Endothelial cell of umbilical vein (primary cell): ENCODE measurements around the gene EIF2S1. TPM values are rescaled to one million over a fixed set of nuclear protein-coding genes. Genes with fewer than 3 reads are reported as not detected.

Experiments
- BruUV-seq: library from RNA; stranded (reverse); fragments of 400-500 nt; replicated peaks from 2 replicates; lab custom pipeline; 2021; lab: Mats Ljungman, UMichigan
- CTCF ChIA-PET: fragments of 300-600, 350-600 bp; sonication (Branson Sonifier 250); formaldehyde crosslinking; loops from one replicate; lab custom pipeline; 2021; ENCODE audit warnings: antibody characterized with exemption, inconsistent platforms; lab: Charles Lee
- POLR2A ChIA-PET: fragments of 300-600, 350-600 bp; sonication (Branson Sonifier 250); formaldehyde crosslinking; loops from one replicate; lab custom pipeline; 2021; ENCODE audit warnings: antibody characterized with exemption, inconsistent platforms; lab: Charles Lee
- DNase-seq: peaks from one replicate; pipeline ENCODE4 v3.0.0-alpha.2; 2011; ENCODE audit warnings: low read depth, low spot score
- FAIRE-seq: peaks from 2 replicates; lab custom pipeline; 2011; peaks lifted over from hg19 to GRCh38; lab: Jason Lieb, UNC
- H2AFZ ChIP-seq: 2 replicates; pipeline ENCODE4 v1.6.0; 2012; ENCODE audit warnings: low read depth, low read length, control low read depth, inconsistent platforms
- H3K27ac ChIP-seq: 2 replicates; pipeline ENCODE4 v1.5.1; 2011; ENCODE audit warnings: low read depth, mild to moderate bottlenecking, control low read depth, low read length, moderate library complexity; ENCODE audit not compliant: insufficient read depth
- H3K27me3 ChIP-seq, 2 experiments: 2 replicates each; pipeline versions ENCODE4 v1.6.0 to v1.6.1; 2011; ENCODE audit warnings: low read length in 2 of 2, mixed read lengths in 1 of 2; ENCODE audit not compliant: control insufficient read depth in 2 of 2, insufficient read depth in 2 of 2
- H3K36me3 ChIP-seq, 2 experiments: 2 replicates in 1 of 2; 3 replicates in 1 of 2; pipeline ENCODE4 v1.5.1; 2011; ENCODE audit warnings: low read length in 2 of 2, mild to moderate bottlenecking in 1 of 2, moderate library complexity in 1 of 2; ENCODE audit not compliant: control insufficient read depth in 2 of 2, insufficient read depth in 2 of 2; ENCODE audit errors: extremely low read depth in 1 of 2
- H3K4me1 ChIP-seq: 3 replicates; pipeline ENCODE4 v1.5.1; 2011; ENCODE audit warnings: mild to moderate bottlenecking, low read length; ENCODE audit not compliant: control insufficient read depth, insufficient read depth; ENCODE audit errors: extremely low read depth
- H3K4me2 ChIP-seq: 2 replicates; pipeline ENCODE4 v1.6.1; 2011; ENCODE audit warnings: low read length, control low read depth, mixed read lengths; ENCODE audit not compliant: insufficient read depth
- H3K4me3 ChIP-seq, 3 experiments: fragments of 200-600 bp in 1 of 3; sonication (generic), shearing (Covaris generic) in 1 of 3; replicated peaks in 1 of 3; 2 replicates each; pipeline ENCODE4 v1.5.1; 2011 to 2016; ENCODE audit warnings: control low read depth in 3 of 3, low read length in 3 of 3, mild to moderate bottlenecking in 2 of 3, inconsistent platforms in 1 of 3, low read depth in 1 of 3, moderate library complexity in 1 of 3; ENCODE audit not compliant: insufficient read depth in 1 of 3
- H3K79me2 ChIP-seq: 2 replicates; pipeline ENCODE4 v1.6.0; 2012; ENCODE audit warnings: low read length, inconsistent platforms; ENCODE audit not compliant: control insufficient read depth, insufficient read depth
- H3K9ac ChIP-seq: replicated peaks from 2 replicates; pipeline ENCODE3; 2011; ENCODE audit warnings: low read length, control low read depth; ENCODE audit not compliant: insufficient read depth; ENCODE audit errors: extremely low read depth
- H3K9me1 ChIP-seq: replicated peaks from 3 replicates; pipeline ENCODE4 v1.6.0; 2011; ENCODE audit warnings: mild to moderate bottlenecking, low read length; ENCODE audit not compliant: control insufficient read depth, insufficient read depth; ENCODE audit errors: extremely low read depth
- H3K9me3 ChIP-seq: replicated peaks from 2 replicates; pipeline ENCODE4 v1.5.1; 2012; ENCODE audit warnings: low read length, inconsistent platforms; ENCODE audit not compliant: control insufficient read depth, insufficient read depth
- H4K20me1 ChIP-seq: replicated peaks from 2 replicates; pipeline ENCODE3; 2011; ENCODE audit warnings: mild to moderate bottlenecking, low read length; ENCODE audit not compliant: control insufficient read depth, insufficient read depth; ENCODE audit errors: extremely low read depth
- CTCF ChIP-seq, 2 donors: IDR thresholded peaks; 1 replicate in 1 of 2; 2 replicates in 1 of 2; pipeline ENCODE4 v1.5.1; 2011; ENCODE audit warnings: low read length in 2 of 2, mild to moderate bottlenecking in 2 of 2, moderate library complexity in 2 of 2, control low read depth in 1 of 2, inconsistent platforms in 1 of 2, low read depth in 1 of 2; ENCODE audit not compliant: insufficient read depth in 1 of 2; ENCODE audit errors: extremely low read depth in 1 of 2
- EZH2 ChIP-seq: IDR thresholded peaks from 2 replicates; pipeline ENCODE4 v1.6.1; 2012; ENCODE audit warnings: borderline replicate concordance, low read depth, mild to moderate bottlenecking, moderate library complexity, low read length, inconsistent platforms; ENCODE audit not compliant: severe bottlenecking
- FOS ChIP-seq: IDR thresholded peaks from 2 replicates; pipeline ENCODE4 v1.6.1; 2011; ENCODE audit warnings: mild to moderate bottlenecking, low read length, moderate library complexity, borderline replicate concordance; ENCODE audit not compliant: insufficient read depth
- GATA2 ChIP-seq: IDR thresholded peaks from 2 replicates; pipeline ENCODE4 v1.7.0; 2011; ENCODE audit warnings: low read depth, mild to moderate bottlenecking, moderate library complexity, mixed read lengths, low read length; ENCODE audit not compliant: insufficient read length, insufficient read depth
- JUN ChIP-seq: IDR thresholded peaks from 2 replicates; pipeline ENCODE4 v1.6.1; 2011; ENCODE audit warnings: borderline replicate concordance, low read depth; ENCODE audit not compliant: insufficient read length, insufficient read depth
- MYC ChIP-seq: IDR thresholded peaks from one replicate; pipeline ENCODE4 v1.6.1; 2011; ENCODE audit warnings: mild to moderate bottlenecking, low read depth, low read length
- POLR2A ChIP-seq: IDR thresholded peaks from 2 replicates; pipeline ENCODE4 v1.6.1; 2012; ENCODE audit warnings: low read depth, mild to moderate bottlenecking, control low read depth, low read length
- POLR2AphosphoS5 ChIP-seq: IDR thresholded peaks from 2 replicates; pipeline ENCODE4 v1.6.1; 2012; ENCODE audit warnings: low read depth, mild to moderate bottlenecking, control low read depth, low read length, moderate library complexity; ENCODE audit not compliant: insufficient read depth
- dilution Hi-C: fragments of 300-500 bp; cut with MboI; formaldehyde crosslinking; loops from one replicate; pipeline ENCODE4 v1.15.0; 2019; ENCODE audit warnings: low sequenced_read_pairs; ENCODE audit not compliant: extremely low pct_ligation_motif_present
- intact Hi-C: fragments of 100-400 bp; cut with micrococcal nuclease; formaldehyde crosslinking; loops from one replicate; pipeline ENCODE4 v1.10.0; 2022
- polyA plus RNA-seq, 4 experiments: library from polyadenylated mRNA; depleted of rRNA in 3 of 4; stranded (reverse) in 3 of 4; unstranded in 1 of 4; fragments of >200 nt; gene quantifications; 2 replicates each; pipeline versions ENCODE4 v1.2.1 to v1.2.3, GENCODE V29; 2011 to 2012; ENCODE audit warnings: missing spikeins in 1 of 4
- total RNA-seq: library from RNA; stranded (reverse); gene quantifications from 2 replicates; pipeline ENCODE4 v1.2.3, GENCODE V29; 2021
- TF ChIP-seq, protein P1 (sequence below): IDR thresholded peaks from 2 replicates; pipeline ENCODE4 v1.6.1; 2011; ENCODE audit not compliant: insufficient read depth, insufficient read length

The EIF2S1 gene
- total and polyA plus RNA-seq, 2 donors (not counting 3 experiments of a cell fraction or from before 2014, with no cell fraction given), result 36.8 to 135 TPM

DNA sequence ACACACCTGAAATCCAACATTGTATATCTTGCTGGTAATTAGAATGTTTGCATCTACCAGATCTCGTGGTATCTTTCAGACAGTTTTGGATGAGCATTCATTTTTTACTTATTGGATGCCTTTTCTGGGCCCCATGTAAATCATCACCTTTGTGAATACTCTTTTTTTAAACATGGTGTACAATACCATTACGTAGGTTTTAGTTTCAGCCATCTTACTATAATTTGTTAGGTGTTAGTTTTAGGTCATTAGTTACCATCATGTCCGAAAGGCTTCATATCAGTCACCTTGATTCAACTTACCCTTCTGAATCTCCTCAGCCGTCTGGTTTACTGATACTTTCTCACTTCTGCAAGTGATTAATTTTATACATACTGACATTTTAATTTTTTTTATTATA lies 5.3 kb downstream of the EIF2S1 start:
- H3K4me1 ChIP-seq, result peaks cover 23% of the 10 kb centered on the region
- DNase-seq, result no peak
- POLR2A ChIA-PET, result no interaction called here
- no peak overlapping the region for H3K27ac ChIP-seq
- no peak overlapping the region for H3K4me2 ChIP-seq
- no peaks in the 10 kb centered on the region for H3K9me3 ChIP-seq
- H2AFZ ChIP-seq, result no peak overlapping the region
- no peak for FAIRE-seq
- H3K9me1 ChIP-seq, result no peaks in the 10 kb centered on the region
- CTCF ChIA-PET, result no interaction called here
- H3K9ac ChIP-seq, result no peak overlapping the region
- peaks cover 68% of the 10 kb centered on the region for H3K79me2 ChIP-seq
- no peaks in the 10 kb centered on the region for H4K20me1 ChIP-seq
- dilution Hi-C loops, result no loop called here
- TF ChIP-seq FOS, result no peak
- TF ChIP-seq CTCF (IDR thresholded peaks at IDR 0.05; ENCODE audit: extremely low read depth in 1 of 2, insufficient read depth in 1 of 2, low read depth in 1 of 2, low read length in 2 of 2), result no peak
- TF ChIP-seq, protein P1, sequence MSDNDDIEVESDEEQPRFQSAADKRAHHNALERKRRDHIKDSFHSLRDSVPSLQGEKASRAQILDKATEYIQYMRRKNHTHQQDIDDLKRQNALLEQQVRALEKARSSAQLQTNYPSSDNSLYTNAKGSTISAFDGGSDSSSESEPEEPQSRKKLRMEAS, result no peak
- no peak for TF ChIP-seq GATA2
- no peak for TF ChIP-seq JUN
- no peak for TF ChIP-seq POLR2A
- no peak for TF ChIP-seq POLR2AphosphoS5
- no peak for TF ChIP-seq EZH2
- TF ChIP-seq MYC, result no peak
- BruUV-seq, result no TSS peak
- no peak overlapping the region for H3K4me3 ChIP-seq
- H3K36me3 ChIP-seq, result peaks cover 8 to 20% of the 10 kb centered on the region in 2 experiments
- no peaks in the 10 kb centered on the region for H3K27me3 ChIP-seq
- intact Hi-C loops, result no loop called here
